GM18502 (cell line): ENCODE data around the gene DDX41.

Experiments
- ATAC-seq: cut with Tn5 transposase; IDR thresholded peaks from one replicate; pipeline ENCODE4 v1.9.1; 2021; ENCODE audit warnings: mild to moderate bottlenecking; ENCODE audit not compliant: unreplicated experiment, poor library complexity

The DDX41 gene

GRCh38 chr5:177515580-177515979 lies 1.2 kb downstream of the DDX41 start:
- ATAC-seq: no peak

- no peak for ATAC-seq
Observed at GRCh38 chr5:177514541-177514940, 2.2 kb downstream of the DDX41 start.

DNA sequence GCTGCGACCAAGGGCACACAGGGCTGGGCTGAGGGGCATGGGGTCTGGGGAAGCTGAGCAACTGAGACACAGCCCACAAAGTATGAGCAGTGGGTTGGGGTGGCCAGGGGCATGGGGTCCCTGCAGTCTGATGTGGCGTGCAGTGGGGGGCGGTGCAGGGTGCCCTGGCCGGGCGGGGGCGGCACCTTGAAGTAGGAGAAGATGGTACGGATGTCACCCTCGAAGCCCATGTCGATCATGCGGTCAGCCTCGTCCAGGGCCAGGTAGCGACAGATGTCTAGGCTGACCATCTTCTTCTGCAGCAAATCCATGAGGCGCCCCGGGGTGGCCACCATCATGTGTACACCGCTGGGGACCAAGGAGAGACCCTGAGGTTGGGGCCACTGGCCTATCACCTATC lies 3.3 kb downstream of the DDX41 start:
- no peak for ATAC-seq

- no peak for ATAC-seq
Observed at GRCh38 chr5:177512736-177513380, 3.9 kb downstream of the DDX41 start.

GRCh38 chr5:177511796-177512675 lies 4.7 kb downstream of the DDX41 start:
- ATAC-seq: no peak

DNA sequence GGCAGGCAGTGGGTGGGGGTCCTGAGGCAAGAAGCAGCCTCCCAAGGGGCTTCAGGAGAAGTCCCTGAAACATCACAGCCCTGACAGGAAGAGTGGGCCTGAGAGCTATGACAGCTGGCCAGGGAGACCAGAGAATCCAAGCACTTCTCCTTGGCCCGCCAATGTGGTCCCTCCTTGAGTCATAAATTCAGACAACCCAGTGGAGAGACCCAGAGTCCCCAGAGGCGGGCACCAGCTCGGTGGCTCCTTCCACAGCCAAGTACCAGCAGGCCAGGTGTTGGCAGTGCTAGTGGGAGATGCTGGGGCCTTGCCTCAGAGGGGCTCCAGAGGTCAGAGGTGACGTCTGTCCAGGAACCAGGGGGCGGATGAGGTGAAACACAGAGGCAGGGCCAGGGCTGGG lies 5.6 kb downstream of the DDX41 start:
- no peak for ATAC-seq

- ATAC-seq: peak; percentile 45
Observed at GRCh38 chr5:177510567-177511053, 6.2 kb downstream of the DDX41 start.

DNA sequence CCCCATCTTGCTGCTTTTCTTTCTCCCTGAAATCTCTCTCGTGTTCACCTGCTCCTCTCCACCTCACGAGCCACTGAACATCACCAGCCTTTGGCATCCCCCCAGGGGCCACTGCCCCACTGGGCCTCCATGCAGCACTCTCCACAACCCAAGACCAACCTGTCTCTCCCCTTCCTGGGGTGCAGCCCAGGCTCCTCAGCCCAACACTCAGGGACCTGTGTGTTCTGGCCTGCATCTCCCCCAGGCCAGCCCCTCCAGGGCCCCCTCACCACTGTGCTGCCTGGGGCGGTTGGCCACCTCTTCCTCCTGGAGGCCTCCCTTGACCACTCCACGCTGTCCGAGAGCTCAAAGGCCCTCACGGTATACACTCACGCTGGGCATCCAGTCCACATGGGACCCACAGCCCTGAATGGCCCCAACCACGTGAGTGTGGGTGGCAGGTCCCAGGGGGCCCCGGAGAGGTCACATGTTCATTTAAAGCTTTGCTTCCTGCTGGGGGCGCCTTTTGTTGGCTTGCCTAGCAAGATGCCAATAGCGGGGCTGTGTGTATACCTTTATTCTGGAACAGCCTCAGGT lies 6.7 kb downstream of the DDX41 start:
- ATAC-seq: peak; percentile 35

DNA sequence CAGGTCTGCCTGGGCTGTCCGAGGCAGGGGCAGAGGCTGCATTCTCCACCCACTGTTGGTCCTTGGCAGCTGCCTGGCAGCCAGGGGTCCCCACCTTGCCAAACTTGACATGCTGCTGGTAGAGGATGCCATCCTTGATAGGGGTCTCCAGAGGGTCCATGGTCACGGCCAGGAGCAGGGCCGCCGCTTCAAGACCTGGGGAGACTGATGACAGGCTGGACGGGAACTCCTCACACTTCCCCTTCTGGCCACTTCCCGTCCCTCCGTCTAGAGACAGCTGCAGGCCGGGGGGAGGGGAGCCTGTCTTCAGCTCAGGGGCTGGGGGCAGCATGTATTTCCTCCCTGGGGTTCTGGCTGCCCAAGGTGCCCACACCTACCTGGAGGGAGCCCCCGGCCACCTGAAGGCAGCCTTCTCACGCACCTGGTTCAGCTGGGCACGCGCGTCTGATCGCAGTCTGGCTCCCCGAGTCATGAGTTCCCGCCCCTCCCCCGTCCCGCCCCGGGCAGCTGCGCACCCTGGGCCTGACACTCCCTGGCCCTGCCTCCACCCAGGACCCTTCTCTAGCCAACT lies 7.3 kb downstream of the DDX41 start, which contains the start of gene DOK3:
TSS of gene DOK3 (minus strand) at position 446 of the 571 bp plus-strand sequence. CDS start at position 160, 286 bp downstream.
- peak; percentile 29 for ATAC-seq

DNA sequence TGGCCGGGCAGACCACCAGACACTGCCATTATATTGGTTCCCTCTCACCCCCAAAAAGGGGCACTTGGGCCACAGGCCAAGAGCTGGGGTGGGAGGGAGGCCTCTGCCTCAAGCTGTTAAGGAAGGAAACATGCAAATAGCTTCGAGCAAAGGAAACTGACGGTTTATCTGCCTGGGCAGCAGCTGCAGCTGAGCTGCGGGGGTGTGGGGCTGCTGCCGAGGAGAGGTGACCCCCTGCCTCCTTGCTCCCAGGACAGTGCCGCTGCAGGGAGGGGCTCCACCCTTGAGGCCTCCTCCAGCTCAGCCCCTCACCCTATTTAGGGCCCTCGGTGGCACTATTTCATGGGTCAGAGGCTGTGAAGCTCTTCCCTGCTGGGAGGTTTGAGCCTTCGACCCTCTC lies 7.9 kb downstream of the DDX41 start:
- ATAC-seq: peak; percentile 34

GRCh38 chr5:177508221-177508611 lies 8.5 kb downstream of the DDX41 start:
- no peak for ATAC-seq

GRCh38 chr5:177507596-177508220 lies 9.1 kb downstream of the DDX41 start:
- no peak for ATAC-seq

DNA sequence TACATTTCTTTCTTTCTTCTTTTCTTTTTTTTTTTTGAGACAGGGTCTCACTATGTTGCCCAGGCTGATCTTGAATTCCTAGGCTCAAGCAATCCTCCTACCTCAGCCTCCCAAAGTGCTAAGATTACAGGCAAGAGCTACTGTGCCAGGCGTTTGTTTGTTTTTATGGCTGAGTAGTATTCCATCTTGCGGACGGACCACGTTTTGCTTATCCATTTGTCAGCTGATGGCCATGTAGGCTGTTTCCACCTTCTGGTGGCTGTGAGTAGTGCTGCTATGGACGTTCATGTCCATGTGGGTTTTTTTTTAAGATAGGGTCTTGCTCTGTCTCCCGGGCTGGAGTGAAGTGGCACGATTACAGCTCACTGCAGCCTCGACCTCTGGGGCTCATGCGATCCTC lies 9.6 kb downstream of the DDX41 start:
- ATAC-seq: no peak

- no peak for ATAC-seq
Observed at GRCh38 chr5:177505075-177505474, 11.7 kb downstream of the DDX41 start.

DNA sequence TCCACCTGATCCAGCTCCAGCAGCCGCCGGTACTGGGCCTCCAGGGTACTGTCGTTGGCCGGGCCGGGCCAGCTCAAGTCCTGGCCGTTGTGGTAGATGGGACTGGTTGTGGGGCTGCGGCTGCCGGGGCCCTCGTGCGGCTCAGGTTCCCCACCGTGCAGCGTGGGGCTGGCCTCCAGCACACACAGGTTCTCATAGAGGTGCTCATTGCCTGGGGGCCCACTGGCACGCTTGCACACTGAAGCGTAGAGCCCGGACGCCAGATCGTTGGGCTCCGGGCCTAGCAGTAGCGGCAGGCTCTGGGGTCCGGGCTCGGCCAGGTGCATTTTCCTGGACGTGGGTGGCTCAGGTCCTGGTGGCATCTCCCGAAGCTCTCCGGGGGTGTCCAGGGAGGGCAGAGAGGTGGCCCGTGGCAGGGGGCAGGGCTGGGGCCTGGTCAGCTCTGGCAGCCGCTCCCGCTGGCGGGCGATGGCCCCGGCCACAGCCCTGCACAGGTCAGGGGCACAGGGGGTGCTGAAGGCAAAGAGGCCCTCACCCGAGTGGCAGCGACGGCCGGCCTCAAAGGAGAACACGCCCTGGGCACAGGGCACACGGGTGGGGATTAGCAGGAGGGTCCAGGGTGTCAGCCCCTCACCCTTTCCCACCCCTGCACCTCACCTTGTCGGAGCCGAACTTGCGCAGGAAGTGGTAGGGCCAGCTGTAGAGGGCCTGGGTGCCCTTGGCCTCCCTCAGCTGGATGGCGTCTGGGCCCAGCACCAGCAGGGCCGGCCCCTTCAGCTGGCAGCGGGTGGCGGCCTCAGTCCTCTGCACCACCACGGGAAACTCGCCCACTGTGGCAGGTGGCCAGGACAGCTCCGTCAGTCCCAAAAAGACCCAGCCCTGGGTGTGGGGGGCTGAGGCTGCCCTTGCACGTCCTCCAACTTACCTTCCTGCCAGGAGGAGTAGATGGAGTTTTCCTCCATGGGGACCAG lies 12.4 kb downstream of the DDX41 start:
- no peak for ATAC-seq

DNA sequence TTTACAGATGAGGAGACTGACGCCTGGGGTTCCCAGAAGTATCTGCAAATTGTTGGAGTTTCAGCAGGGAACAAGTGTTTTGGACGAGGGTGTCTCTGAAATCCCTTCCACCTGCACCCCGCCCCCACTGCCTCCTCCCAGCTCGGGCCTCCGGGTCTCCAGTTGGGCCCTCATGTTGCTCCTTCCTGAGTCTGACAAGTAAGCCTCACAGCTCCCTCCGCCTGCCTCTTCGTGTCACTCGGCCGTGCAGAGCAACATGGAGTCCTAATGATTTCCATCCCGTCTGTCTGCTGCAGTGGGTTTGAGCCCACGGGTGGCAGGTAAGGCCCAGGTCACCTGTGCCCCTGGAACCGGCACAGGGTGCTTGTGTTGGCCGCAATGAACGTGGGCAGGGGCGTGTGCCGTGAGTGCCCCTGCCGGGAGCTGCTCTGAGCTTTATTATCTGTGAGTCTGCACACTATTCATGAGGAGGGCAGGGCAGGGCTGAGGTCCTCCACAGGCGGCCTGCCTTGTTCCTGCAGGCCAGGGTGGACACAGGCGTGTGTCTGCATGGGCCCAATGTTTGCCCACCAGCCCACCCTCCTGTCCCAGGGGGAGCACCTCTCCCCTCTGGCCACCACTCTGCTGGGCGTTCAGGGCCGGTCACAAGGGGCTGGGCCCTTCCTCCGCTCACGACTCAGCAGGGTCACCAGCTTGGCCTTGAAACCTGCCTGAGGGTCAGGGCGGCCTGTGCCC lies 13.2 kb downstream of the DDX41 start:
- no peak for ATAC-seq

GRCh38 chr5:177502886-177503285 lies 13.9 kb downstream of the DDX41 start:
- no peak for ATAC-seq

DNA sequence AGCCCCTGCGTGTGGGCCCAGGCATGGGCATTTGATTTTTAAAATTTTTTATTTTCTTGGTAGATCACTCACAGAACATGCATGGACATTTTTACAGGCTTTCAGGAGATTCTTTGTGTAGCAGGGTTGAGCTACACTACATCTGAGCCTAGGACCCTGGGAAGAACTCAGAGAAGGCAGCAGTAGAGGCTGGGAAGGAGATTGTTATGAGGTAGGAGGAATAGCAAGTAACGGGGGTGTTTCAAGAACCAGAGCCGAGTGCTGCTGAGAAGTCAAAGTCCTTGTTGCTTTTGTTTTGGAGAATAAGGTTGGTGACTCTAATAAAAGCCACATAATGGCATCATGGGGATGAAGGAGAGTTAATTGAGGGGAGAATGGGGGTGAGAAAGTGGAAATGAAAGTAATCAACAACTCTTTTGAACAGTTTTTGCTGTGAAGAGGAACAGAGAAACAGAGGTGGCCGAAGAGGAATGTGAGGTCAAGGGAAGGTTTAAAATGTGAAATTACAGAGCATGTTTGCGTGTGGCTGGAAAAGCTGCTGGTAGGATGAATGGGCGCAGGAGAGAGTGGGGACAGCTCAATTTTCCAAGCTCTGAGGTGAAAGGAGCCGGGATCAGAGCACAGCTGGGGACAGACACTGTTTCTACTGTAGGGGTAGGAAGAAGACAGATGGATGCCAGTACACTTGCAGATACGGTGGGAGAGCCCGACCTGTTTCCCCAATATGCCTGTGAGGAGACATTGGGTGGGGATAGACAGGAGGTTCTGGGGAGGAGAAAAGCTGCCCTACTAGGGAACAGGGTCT lies 14.7 kb downstream of the DDX41 start:
- ATAC-seq: no peak
